ENCODE results near the gene IMMP2L.

The IMMP2L gene

DNA sequence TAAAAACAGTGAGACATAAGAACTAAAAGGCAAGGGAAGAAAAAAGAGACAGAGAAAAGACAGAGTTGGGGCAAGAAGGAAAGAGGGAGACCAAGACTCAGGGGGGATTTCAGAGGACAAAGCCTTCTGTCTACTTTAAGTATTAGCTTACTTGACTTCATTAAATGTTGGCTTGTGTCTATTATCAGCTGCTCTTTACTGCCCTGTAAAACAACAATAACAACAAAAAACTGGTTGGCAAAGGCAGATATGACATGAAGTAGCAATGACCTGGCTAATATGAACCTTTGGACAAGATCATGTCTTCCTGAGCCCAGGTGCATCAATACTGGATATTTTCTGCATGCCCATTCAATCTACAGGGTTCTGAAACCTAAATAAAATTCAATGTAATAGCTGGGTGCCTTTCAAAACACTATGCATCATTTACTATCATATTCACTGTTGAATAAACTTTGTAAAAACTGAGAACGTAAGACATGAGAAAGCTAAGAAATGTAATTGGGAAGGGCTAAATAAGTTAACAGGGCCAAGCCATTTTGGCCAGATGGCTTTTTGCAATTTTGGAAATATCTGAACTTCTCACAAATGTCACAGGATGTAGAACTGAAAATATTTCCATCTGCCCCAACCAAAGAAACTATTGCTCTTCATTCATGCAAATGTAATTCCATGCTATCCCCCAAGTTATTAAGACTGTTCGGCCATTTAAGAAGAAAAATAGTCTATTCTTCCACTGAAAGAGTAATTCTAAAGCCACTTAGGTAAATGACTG, 422.0 kb downstream of the IMMP2L start:
- DNase-seq: no peak

DNA sequence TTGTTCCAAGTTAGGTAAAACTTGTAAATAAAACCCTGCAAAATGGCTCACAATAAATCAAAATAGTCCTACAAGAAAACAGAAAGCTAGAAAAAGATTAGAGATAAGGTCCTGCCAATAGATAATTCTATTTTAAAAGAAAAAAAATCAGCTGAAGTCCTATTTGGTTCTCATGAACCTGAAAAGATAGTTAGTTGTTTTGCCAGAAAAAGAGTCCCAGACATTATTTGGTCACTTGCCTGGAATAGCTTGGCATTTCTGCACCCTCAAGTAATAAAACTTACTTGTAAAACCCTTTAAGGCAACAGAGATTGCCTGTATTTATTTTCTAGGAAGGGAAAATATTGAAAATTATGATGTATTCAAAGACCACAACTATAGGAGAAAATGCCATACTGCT, 423.7 kb downstream of the IMMP2L start:
- no peak for DNase-seq

DNA sequence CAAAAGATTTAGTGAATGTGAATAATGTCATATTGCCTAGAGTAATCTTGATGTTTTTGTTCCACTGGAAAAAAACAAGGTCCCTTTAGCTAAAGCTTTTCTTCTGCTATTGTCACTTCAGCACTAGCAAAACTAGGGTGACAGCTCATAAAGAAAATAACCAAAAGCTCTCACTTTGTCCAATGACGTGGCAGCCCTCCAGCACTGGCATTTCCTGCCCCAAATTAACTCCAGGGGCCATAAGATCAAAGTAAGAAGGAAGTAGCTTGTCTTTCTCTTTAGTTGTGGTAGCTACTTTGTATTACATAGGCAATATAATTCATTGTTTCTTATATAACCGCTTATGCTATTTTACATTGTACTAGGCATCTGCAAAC, 424.1 kb downstream of the IMMP2L start:
- peak; percentile 38 for DNase-seq

DNA sequence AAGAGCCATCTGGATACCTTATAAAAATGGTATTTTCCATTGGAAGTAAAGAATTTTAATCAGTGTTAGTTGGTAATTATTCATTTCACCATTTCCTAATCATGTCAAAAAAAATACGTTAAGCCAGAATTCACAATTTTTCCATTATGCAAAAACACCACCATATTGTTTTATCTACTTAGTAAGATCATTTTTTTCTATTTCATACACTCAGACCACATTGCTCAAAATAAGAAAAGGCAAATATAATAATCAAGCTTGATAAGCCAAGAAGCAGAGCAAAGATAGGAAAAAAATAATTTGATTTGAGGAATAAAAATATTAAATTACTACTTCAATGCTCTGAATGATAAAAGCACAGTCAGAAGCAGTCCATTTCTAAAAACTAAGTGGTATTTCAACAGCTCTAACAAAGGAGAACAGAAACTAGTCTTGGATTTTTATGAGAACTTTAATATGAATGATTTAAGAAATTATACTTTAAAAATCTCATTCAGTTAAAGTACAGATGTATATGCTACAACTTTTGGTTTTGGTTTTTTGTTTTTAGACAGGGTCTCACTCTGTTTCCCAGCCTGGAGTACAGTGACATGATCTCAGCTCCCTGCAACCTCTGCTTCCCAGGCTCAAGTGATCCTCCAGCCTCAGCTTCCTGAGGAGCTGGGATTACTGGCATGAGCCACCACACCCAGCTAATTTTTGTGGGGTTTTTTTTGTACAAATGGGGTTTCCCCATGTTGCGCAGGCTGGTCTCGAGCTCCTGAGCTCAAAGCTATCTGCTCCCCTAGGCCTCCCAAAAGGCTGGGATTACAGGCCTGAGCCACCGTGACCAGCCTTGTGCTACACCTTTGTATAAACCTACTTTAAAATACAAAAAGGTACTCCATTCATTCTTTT, 424.7 kb downstream of the IMMP2L start:
- DNase-seq: no peak

DNA sequence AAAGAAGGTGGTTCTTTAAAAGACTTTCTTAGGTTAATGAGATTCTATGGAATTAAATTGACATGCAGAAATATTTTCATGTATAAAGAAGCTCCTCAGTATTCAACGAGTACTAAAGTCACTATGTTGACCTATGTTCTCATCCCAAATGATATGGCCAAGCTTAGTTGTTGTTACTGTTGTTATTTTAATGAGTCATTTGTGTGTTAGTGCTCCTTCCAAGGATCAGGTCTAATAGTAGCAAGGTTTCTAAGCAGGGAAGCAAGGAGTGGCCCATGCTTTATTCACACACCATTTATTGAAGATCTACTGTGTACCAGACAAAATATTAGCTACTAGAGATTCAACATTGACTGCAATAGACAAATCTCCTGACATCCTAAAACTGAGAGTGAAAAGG, 429.5 kb downstream of the IMMP2L start:
- DNase-seq: no peak

DNA sequence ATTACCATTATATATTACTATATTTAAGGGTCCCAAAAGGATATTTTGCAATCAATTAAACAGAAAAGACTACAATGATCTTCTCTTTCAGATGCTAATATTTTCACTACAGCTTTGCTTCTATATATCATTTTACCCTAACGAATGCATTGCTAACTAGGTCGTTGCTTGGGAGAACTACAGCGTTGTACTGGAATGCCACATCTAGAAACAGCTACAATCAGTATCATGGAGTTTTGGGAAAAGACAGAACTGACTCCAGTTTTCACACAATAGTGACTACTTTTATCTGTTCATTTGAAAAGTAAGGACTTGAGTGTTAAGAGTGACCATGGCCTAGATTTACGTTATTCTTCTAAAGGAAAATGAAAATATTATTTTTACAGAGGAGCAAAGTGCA, 432.9 kb downstream of the IMMP2L start:
- DNase-seq: no peak

DNA sequence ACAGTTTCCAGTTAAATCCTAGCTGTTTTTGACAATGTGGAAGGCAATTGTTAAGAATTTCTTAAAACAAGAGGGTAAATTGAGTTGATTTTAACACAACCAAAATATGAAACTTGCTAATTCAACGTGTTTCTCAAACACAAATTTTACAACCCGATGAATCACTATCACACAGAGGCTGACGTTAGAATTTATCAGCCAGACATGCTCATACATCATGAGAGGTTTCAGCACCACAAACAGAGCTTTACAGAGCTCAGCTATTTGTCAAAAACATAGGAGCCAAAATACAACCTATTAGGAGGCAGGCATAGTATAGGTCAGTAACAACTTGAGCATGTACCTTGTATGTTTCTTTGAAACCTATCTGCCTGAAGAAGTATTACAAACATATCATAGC, 435.3 kb downstream of the IMMP2L start:
- DNase-seq: no peak

DNA sequence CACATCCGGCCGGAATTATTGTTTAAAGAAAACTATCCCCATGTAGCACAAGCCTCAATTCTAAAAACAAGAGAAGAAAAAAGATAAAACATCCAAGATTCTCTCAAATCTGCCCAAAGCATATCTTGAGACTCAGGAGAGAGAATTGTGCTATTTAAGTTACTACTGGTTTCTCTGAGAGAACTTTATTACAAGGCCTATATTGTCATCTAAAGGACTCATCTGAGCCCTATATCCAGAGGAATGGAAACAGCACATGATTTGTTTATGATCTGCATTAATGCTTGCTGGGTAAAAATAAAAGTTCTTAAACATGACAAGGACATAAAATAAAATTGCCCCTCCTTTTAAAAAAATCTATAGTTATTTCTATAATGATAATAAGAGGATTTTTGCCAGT, 446.3 kb downstream of the IMMP2L start:
- no peak for DNase-seq

DNA sequence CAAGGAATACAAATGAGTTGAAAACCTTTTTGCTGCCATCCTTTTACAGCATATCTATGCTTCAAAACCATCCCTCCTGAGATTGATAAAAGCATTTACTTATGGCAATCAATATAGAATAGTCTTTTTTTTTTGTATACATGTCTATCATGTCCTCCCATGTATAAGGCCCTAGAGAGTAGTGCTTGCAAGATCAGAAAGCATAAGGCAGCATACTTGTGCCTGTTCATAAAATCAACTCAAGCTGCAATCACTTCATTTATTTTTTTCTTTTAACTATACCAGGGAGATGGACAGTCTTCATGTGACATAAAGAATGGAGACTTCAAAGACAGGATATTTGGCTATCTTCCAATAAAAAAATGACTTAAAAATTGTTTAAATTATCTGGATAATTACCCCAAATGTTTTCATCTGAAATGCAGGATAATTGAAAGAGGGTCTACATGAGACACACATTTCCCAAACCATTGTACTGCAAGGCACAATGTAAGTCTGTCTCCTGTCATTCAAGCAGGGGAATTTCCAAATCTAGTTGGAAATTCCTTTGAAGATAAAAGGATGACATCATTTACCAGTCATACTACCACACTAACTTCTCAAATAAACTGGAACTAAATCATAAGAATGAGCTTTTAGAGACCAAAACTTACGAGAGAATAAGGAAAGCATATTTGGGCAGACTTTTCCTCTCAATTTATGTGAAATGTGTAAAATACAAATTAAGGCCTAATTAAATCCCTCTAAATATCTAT, 448.9 kb downstream of the IMMP2L start:
- DNase-seq: no peak

DNA sequence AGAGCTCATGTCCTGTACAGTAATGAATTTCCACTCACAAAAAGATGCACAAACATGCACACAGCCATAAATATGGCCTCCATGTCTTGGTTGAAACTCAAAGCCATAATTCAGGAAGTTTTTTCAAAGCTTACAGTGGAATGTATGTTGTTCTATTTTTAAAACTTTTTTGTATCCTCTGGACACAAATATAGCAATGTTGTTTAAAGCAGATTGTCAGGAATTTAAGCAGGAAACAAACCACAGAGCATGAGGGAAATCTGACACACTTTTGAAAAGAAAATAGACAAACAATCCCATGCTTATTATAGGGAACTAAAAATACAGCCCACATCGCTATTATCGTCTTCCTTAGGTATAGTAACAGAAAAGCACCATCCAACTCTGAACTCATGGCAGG, 449.9 kb downstream of the IMMP2L start:
- no peak for DNase-seq

DNA sequence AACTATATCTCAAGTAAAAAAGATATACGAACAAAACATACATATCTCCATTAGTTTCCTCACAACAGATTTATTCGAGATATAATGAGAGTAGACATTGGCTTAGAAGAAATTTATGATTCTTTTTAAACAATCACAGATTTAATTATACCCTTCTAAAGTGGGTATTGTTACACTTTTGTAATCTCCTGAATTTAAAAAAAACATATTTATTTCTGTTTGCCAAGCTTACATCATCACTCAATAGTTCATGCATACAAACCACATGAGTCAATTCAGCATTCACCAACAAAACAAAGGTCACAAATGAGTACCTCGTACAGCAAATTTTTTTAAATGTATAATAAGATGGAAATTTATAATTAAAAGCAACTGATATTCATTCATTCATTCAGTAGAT, 453.8 kb downstream of the IMMP2L start:
- no peak for DNase-seq

DNA sequence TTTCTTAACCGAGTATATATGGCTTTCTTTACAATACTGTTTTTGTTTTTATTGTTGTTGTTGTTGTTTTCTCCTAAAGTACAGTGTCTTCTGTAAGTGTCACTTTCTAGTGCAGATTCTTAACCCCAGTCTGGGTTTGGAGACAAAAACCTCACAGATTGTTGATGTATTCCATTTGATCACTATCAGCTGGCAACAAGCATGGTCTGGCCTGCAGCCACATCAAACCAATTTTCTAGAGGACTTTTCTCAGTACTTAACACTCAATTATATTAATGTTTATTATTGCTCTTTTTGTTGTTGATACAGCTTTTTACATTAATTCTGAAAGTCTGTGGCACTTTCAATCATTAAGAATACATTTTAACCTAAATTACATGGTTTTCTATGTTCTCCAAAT, 454.3 kb downstream of the IMMP2L start:
- no peak for DNase-seq

DNA sequence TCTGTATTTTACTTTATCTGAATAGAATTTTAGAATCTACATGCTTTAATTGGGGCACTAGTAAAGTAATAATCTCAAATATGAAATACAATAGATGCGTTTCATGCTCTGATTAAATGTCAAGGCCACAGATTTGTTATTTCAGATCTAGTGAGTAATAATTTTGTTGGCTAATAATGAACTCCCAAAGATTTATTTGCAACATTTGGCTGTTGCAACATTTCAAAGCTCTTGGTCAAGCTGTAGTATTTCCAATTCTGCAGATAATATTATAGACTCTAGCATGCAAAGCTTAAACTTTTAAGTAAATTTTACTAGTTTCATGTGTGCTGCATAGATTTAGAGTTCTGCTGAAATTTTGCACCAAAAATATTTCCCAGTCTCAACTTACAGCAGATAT, 454.7 kb downstream of the IMMP2L start:
- DNase-seq: no peak

DNA sequence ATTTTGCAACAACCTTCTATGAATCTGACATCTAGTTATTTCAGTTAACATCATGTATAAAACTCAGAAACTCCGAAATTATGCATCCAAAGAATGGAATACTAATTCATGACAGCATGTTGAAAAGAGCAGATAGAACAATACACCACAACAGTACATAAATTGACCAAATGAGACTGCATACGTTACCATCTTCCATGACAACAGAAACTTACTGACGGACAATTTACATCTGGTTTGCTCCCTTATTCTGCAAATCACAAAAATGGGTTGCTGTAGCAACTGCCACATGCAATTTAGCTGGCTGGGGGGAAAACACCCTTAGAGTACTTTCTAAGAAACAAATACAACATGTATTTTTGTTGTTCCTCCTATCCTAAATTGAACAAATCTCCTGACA, 457.0 kb downstream of the IMMP2L start:
- no peak for DNase-seq

DNA sequence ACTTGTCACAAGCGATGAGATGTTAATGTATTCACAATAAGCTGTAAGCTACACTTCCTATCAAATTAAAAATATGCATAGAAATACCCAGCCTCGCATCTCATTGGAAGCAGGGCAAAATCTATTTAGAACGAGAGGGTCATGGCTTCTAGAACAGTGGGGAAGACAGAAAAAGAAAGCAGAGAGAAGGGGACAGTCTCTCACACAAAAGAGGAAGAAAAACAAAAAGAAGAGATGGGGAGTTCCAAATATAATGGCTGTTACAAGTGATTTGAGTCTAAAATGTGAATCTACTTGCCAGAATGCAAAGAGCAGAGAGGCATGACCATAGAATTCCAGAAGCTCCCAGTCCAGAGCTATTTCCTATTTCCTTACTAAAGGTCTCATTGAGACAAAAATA, 457.6 kb downstream of the IMMP2L start:
- DNase-seq: no peak

DNA sequence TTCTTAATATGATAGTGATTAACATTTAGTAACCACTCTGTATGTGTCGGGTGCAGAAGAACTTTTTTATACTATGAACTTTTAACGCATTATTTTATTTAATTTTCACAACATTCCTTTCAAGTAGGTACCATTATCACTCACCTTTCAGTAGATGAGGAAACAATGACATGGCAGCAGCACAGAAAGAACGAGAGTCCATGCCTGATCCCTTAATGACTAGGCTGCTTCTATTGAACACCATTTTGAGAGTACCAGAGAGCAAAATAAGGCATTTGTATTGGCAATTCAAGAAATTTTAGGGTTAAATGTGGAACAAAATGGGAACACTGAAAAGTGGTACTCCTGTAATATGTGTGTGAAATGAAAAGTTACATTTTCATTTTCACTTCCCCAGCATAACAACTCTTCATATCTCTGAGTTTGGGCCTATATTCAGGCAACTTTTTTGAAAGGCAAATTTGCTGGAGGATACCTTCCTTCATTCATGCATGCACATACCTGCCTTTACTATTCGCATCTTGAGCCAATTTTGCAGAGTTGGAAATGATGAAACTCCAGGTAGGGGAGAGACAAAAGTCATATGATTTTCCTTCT, 458.5 kb downstream of the IMMP2L start:
- no peak for DNase-seq

DNA sequence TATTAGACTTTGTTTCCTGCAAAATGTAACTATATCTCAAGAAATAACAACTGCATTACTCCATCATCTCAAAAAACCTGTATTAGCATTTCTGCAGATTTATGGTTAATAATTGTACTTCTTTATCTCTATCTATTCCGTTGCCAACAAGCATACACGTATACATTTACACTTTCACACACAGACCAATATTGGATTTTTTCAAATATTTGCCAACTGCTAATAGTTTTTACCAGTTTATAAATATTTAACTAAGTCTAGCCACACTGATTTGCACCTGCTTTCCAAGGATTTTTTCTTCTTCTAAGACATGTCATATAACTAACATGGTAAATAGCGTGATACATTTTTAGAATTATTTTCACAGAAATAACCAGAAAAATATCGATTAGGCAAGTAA, 459.2 kb downstream of the IMMP2L start:
- no peak for DNase-seq

DNA sequence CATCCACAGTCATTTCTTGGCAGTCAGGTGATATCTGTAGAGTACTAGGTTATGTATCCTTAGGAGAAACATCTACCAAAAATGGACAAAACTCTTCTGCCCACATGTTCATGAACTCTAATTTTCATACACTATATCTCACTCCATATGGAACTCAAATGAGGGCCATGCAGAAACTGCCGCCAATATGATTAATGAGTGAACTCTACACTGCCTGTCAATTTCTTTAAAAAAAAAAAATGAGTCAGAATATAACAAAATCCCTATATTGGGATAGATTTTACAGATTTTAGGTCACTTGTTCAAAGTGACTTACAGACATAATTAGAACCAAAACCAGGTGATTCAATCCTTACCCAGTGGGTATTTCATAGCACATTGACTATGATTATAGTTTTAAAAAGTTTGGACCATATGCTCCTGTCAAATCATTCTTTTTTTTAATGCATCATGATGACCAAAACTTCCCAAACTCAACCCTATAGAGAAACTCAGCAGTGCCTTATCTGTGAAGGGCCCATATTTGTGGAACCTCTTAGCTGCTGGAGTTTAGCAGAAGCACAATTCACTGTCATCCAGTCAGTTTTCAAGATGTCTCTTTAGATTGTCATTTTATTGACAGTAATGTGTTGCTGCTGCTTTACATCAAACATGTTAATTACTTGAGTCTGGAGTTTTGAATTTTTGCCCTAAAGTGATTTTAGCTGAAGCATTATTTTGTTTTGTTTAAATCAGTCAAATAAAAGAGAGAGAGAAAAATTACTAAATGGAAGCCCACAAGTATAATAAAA, 460.2 kb downstream of the IMMP2L start:
- DNase-seq: no peak

DNA sequence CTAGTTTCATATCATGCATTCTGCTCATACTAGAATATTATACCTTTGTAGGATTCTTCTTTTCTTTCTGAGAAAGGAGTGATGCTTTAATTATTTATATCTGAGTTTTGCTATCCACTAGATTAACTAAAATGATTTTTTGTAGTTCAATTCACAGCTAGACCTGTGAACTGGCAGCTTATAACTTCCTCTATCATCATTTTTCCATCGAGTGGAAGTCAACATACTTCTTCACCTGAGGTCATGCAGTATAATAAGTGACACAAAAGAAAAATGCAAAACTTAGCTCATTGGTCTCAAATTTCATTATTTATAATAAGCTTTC, 463.4 kb downstream of the IMMP2L start:
- DNase-seq: no peak

DNA sequence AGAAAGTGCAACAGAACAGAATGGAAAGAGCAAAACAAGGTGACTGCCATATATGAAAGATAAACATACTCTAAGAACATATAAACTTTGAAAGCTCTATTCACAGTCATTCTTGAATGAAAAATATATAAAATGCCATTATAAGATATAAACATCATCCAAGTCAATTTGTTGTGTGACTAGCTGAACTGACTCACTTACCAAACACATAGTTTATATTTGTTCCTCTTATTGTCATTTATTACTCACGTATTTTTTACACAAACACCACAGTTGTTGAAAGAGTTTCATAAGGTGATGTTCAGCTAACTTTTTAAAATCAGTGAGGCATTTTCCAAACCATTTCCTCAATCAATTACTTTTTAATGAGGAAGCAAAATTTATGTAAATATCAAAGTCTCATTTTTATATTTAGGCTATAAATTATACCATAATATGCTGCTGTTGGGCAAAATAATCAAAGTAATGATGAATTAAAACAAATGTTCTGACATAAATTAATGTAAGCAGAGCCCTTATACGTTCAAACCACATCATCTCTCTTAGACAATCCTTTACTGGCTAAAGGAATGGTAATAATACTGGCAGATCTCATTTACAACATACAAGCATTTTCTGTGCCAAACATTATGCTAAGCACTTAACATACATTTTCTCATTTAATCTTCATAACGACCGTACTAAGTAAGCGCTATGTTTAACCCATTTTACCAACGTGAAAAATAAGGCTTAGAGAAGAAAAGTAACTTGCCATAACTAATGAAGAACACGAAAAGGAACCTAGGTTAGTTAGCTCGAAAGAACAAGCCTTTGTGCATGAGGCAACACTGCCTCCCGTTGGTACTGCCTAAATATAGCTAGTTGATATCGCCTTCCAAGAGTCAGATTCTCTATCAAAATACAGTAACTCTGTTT, 464.0 kb downstream of the IMMP2L start:
- peak; percentile 61 for DNase-seq

DNA sequence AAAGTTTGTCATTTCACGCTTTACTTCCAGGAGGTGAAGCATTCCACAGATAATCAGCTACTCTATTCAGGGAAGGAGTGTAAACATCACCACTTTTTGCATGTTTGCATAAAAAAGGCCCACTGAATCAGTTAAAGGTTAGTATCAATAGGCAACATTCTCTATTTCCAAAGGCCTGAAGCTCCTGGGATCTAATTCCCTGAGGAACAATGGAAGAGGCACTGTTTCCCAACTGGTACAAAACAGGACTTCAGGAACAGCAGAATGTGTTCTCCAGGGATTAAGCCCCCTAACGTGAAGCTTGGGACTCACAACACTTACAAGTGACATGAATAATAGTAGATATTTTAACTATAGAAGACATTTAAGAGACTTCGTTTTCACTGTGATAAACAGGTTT, 465.3 kb downstream of the IMMP2L start:
- no peak for DNase-seq
